Fibroblast of lung (primary cell): ENCODE measurements around the gene HSF2BP.

Source experiments
- EZH2 ChIP-seq: IDR thresholded peaks from 2 replicates; pipeline ENCODE4 v1.5.1; 2012; ENCODE audit warnings: low read length, control low read depth, mild to moderate bottlenecking; ENCODE audit errors: missing control alignments
- TF ChIP-seq, protein P1 (sequence below), 2 donors: IDR thresholded peaks in 1 of 2; conservative IDR thresholded peaks in 1 of 2; 1 replicate in 1 of 2; 2 replicates in 1 of 2; pipeline ENCODE4 v1.5.1; 2011 to 2012; ENCODE audit warnings: low read length in 2 of 2, control low read depth in 1 of 2, inconsistent platforms in 1 of 2, low read depth in 1 of 2, mild to moderate bottlenecking in 1 of 2

DNA sequence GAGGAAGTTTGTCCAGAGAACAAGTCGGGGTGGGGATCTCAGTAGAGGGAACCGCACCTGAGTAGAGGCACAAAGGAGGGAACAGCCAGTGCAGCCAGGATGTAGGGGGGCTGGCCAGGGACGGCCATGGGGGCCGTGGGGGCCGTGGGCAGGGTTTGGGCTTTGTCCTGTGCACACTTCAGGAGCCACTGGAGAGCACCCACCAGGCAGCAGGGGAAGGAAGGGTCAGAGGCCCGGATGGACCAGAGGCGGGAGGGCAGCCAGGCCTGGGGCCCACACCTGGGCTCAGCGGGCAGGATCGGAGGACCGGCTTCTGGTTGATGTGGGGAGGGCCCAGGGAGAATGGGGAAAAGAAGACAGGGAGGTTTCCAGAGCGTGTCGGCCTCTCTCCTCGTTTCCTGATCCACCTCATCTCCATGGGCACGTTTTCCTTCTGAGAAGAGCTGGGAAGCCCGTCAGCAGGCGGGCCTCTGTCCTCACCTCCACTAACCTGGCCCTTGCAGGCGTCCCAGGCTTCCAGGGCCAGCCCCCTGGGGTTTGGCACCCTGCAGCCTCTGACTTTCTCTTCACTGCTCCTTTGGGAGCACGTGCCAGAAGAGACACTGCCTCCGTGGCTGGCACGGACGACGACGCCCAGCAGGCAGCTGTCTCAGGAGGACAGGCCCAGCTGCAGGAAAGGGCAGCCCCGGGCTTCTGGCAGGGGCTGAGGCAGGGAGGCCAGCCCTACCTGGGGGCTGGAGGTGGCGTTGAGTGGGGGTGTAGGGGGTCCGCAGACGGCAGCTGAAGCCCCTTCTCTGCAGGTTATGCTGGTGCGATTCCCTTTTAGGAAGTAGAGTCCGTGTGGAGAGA, 42.9 kb upstream of the HSF2BP start:
- TF ChIP-seq EZH2: no peak
- TF ChIP-seq, protein P1, sequence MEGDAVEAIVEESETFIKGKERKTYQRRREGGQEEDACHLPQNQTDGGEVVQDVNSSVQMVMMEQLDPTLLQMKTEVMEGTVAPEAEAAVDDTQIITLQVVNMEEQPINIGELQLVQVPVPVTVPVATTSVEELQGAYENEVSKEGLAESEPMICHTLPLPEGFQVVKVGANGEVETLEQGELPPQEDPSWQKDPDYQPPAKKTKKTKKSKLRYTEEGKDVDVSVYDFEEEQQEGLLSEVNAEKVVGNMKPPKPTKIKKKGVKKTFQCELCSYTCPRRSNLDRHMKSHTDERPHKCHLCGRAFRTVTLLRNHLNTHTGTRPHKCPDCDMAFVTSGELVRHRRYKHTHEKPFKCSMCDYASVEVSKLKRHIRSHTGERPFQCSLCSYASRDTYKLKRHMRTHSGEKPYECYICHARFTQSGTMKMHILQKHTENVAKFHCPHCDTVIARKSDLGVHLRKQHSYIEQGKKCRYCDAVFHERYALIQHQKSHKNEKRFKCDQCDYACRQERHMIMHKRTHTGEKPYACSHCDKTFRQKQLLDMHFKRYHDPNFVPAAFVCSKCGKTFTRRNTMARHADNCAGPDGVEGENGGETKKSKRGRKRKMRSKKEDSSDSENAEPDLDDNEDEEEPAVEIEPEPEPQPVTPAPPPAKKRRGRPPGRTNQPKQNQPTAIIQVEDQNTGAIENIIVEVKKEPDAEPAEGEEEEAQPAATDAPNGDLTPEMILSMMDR (conservative IDR thresholded peaks at IDR 0.05 in 1 of 2, IDR thresholded peaks at IDR 0.05 in 1 of 2; ENCODE audit: low read depth in 1 of 2, low read length in 2 of 2): no peak
